ENCODE measurements around the gene NR2E1.

Gene NR2E1

DNA sequence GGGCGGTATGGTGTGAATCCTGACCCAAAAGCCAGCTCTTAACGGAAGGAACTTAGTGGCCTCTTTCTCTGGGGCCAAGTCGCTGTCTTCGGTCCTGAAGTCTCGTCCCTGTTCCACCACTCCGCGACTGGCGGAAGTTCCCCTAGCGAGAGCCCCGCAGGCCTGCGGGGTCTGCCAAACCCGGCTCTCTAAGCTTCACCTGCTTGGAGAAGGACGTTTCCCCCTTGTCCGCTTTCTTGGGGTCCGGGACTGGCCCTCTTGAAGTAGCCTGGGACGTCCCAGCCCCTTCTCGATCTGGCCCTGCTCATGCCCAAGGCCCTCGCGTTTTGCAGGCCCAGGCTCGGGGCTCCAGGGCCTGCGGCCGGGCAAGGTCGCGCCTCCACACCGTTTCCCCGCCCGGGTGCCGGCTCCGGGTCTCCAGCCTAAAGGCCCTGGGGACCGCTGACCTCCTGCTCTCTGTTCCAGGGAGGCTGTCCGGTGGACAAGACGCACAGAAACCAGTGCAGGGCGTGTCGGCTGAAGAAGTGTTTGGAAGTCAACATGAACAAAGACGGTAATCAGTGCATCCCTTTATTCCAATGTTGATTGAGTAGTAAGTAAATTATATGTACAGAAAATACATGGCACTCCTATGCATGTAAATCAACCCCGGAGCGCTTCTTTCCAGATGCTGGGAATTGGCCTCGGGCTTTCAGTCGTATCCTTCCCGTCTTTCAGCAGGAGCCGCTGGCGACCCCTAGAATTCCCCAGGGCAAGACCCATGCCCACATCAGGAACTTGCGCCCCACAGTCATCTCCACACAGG lies 8.8 kb downstream of the NR2E1 start:
- Histone ChIP-seq H3K27ac (ENCODE audit: low read depth, low read length) (no peak overlapping the region), H3K9me2 (replicated peaks; ENCODE audit: control insufficient read depth, low read length) (no peaks in the 10 kb centered on the region), H3F3A (ENCODE audit: control insufficient read depth, insufficient read depth) (no peaks in the 10 kb centered on the region), H3K4me3 (ENCODE audit: low read length) (no peak overlapping the region), H3K4me1 (ENCODE audit: control insufficient read depth, low read length) (peaks cover 11% of the 10 kb centered on the region), H4K20me1 (ENCODE audit: control insufficient read depth, insufficient read depth, low read depth, low read length) (no peaks in the 10 kb centered on the region), H3K4me2 (ENCODE audit: low read length) (no peak overlapping the region), H3K27me3 (ENCODE audit: control insufficient read depth, low read length) (peaks cover 28% of the 10 kb centered on the region), H3K9me3 (ENCODE audit: control insufficient read depth, insufficient read depth, low read length) (no peaks in the 10 kb centered on the region), H3K36me3 (ENCODE audit: control insufficient read depth, low read length) (no peaks in the 10 kb centered on the region), H3K79me2 (ENCODE audit: control insufficient read depth, low read length) (no peaks in the 10 kb centered on the region)
- no peak for TF ChIP-seq EZH2phosphoT487 (IDR thresholded peaks at IDR 0.05; ENCODE audit: borderline replicate concordance, low read length)
- TF ChIP-seq, protein P1, sequence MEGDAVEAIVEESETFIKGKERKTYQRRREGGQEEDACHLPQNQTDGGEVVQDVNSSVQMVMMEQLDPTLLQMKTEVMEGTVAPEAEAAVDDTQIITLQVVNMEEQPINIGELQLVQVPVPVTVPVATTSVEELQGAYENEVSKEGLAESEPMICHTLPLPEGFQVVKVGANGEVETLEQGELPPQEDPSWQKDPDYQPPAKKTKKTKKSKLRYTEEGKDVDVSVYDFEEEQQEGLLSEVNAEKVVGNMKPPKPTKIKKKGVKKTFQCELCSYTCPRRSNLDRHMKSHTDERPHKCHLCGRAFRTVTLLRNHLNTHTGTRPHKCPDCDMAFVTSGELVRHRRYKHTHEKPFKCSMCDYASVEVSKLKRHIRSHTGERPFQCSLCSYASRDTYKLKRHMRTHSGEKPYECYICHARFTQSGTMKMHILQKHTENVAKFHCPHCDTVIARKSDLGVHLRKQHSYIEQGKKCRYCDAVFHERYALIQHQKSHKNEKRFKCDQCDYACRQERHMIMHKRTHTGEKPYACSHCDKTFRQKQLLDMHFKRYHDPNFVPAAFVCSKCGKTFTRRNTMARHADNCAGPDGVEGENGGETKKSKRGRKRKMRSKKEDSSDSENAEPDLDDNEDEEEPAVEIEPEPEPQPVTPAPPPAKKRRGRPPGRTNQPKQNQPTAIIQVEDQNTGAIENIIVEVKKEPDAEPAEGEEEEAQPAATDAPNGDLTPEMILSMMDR (IDR thresholded peaks at IDR 0.05; ENCODE audit: low read depth, low read length, poor library complexity, severe bottlenecking) = no peak

DNA sequence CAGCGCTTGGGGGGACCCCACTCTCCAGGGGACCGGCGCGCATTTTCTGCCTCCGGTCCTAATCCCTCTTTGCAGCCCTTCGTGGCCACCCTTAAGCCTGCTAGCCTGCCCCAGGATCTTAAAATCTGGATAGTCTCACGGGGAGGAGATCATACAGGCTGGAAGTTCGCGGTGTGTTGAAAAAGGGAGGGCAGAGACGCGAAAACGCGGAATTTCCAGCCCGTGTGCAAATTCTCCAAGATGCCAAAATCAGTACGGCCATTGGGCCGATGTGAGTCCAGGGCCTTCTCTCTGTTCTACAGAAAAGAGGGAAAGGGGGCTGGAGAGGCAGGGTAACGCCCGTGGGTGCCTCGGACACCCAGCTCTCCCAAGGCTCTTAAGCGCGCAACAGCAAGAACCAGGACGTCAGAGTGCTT lies 9.4 kb downstream of the NR2E1 start:
- H3K9me2 ChIP-seq (replicated peaks; ENCODE audit: control insufficient read depth, low read length) = no peaks in the 10 kb centered on the region

DNA sequence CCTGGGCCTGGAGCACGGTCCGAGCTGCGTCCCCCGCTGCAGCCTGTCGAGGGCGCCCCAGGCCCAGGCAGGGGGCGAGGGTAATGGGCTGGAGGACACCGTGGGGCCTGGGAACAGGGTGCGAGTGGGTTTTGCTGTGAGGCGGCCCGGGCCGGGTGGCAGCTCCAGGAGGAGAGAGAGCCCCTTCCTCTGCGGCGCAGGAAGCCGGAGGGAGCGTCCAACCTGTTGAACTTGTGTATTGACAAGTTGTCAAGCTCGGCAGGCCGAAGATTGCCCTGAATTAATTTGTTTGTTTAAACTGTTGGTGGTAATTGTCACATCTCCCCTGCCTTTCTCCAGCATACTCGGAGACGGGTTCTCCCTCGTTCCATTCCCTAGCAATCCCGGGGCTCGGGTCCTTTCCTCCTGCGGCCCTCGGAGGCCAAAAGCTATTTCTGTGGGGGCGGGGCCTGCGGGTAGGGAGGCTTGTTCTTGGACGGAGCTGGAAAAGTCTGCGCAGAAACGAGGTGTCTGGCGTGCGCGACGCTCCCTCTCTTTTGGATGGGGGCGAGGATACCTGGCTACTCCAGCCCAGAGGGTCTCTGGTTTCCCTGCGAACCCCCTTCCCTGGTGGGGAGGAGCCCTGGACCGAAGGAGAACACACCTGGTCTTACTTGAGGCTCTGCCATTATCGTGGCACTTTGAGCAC lies 9.9 kb downstream of the NR2E1 start:
- peaks cover 14% of the 10 kb centered on the region for H3K4me1 ChIP-seq (ENCODE audit: control insufficient read depth, low read length)
- no peaks in the 10 kb centered on the region for H3K9me2 ChIP-seq (replicated peaks; ENCODE audit: control insufficient read depth, low read length)
- H3K79me2 ChIP-seq (ENCODE audit: control insufficient read depth, low read length) = no peaks in the 10 kb centered on the region
- peaks cover 23% of the 10 kb centered on the region for H3K27me3 ChIP-seq (ENCODE audit: control insufficient read depth, low read length)
- H3K4me2 ChIP-seq (ENCODE audit: low read length) = no peak overlapping the region
- H3K4me3 ChIP-seq (ENCODE audit: low read length) = no peak overlapping the region
- TF ChIP-seq EZH2phosphoT487 (IDR thresholded peaks at IDR 0.05; ENCODE audit: borderline replicate concordance, low read length) = no peak
- TF ChIP-seq, protein P1 (IDR thresholded peaks at IDR 0.05; ENCODE audit: low read depth, low read length, poor library complexity, severe bottlenecking) = peak; percentile 42
- H3K9me3 ChIP-seq (ENCODE audit: control insufficient read depth, insufficient read depth, low read length) = no peaks in the 10 kb centered on the region
- no peak overlapping the region for H3K27ac ChIP-seq (ENCODE audit: low read depth, low read length)
- no peaks in the 10 kb centered on the region for H3K36me3 ChIP-seq (ENCODE audit: control insufficient read depth, low read length)
- H3F3A ChIP-seq (ENCODE audit: control insufficient read depth, insufficient read depth) = no peaks in the 10 kb centered on the region
- H4K20me1 ChIP-seq (ENCODE audit: control insufficient read depth, insufficient read depth, low read depth, low read length) = no peaks in the 10 kb centered on the region

More for the DNA sequence above, 9.4 kb downstream of the NR2E1 start:
- peaks cover 27% of the 10 kb centered on the region for H3K27me3 ChIP-seq (ENCODE audit: control insufficient read depth, low read length)
- no peaks in the 10 kb centered on the region for H3K79me2 ChIP-seq (ENCODE audit: control insufficient read depth, low read length)
- no peak for TF ChIP-seq EZH2phosphoT487 (IDR thresholded peaks at IDR 0.05; ENCODE audit: borderline replicate concordance, low read length)
- TF ChIP-seq, protein P1 (IDR thresholded peaks at IDR 0.05; ENCODE audit: low read depth, low read length, poor library complexity, severe bottlenecking) = no peak
- no peaks in the 10 kb centered on the region for H3K9me3 ChIP-seq (ENCODE audit: control insufficient read depth, insufficient read depth, low read length)
- no peaks in the 10 kb centered on the region for H3K36me3 ChIP-seq (ENCODE audit: control insufficient read depth, low read length)
- peaks cover 14% of the 10 kb centered on the region for H3K4me1 ChIP-seq (ENCODE audit: control insufficient read depth, low read length)
- no peak overlapping the region for H3K4me2 ChIP-seq (ENCODE audit: low read length)
- no peaks in the 10 kb centered on the region for H3F3A ChIP-seq (ENCODE audit: control insufficient read depth, insufficient read depth)
- H4K20me1 ChIP-seq (ENCODE audit: control insufficient read depth, insufficient read depth, low read depth, low read length) = no peaks in the 10 kb centered on the region
- H3K4me3 ChIP-seq (ENCODE audit: low read length) = no peak overlapping the region
- H3K27ac ChIP-seq (ENCODE audit: low read depth, low read length) = no peak overlapping the region
